Measurements from ENCODE around the gene PHC1.

GRCh38 chr12:8960176-8960575 is 45.9 kb downstream of the PHC1 start:
- TF ChIP-seq, protein P1, sequence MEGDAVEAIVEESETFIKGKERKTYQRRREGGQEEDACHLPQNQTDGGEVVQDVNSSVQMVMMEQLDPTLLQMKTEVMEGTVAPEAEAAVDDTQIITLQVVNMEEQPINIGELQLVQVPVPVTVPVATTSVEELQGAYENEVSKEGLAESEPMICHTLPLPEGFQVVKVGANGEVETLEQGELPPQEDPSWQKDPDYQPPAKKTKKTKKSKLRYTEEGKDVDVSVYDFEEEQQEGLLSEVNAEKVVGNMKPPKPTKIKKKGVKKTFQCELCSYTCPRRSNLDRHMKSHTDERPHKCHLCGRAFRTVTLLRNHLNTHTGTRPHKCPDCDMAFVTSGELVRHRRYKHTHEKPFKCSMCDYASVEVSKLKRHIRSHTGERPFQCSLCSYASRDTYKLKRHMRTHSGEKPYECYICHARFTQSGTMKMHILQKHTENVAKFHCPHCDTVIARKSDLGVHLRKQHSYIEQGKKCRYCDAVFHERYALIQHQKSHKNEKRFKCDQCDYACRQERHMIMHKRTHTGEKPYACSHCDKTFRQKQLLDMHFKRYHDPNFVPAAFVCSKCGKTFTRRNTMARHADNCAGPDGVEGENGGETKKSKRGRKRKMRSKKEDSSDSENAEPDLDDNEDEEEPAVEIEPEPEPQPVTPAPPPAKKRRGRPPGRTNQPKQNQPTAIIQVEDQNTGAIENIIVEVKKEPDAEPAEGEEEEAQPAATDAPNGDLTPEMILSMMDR (conservative IDR thresholded peaks at IDR 0.05): no peak
- no peak for TF ChIP-seq ZFX (IDR thresholded peaks at IDR 0.05)
